Mucosa of descending colon (tissue), 3 donors: ENCODE measurements around the gene REELD1. TPM values are rescaled to one million over a fixed set of nuclear protein-coding genes. Genes with fewer than 3 reads are reported as not detected.

Source experiments
- ATAC-seq: fragments of 200-7000 bp; cut with Tn5 transposase; one replicate; pipeline ENCODE4 v1.9.1; 2020; ENCODE audit warnings: mild to moderate bottlenecking, moderate library complexity
- DNase-seq, 3 donors: peaks; one replicate each; pipeline ENCODE4 v3.0.0-alpha.2; 2020
- H3K36me3 ChIP-seq: fragments of 200-600 bp; one replicate; pipeline ENCODE4 v1.8.0; 2021; ENCODE audit warnings: low read depth, mild to moderate bottlenecking
- H3K4me1 ChIP-seq: fragments of 200-600 bp; one replicate; pipeline ENCODE4 v1.8.0; 2021; ENCODE audit warnings: low read depth, mild to moderate bottlenecking
- H3K4me3 ChIP-seq: fragments of 200-600 bp; one replicate; pipeline ENCODE4 v1.8.0; 2021; ENCODE audit warnings: mild to moderate bottlenecking
- H3K9me3 ChIP-seq: fragments of 200-600 bp; one replicate; pipeline ENCODE4 v1.8.0; 2021; ENCODE audit warnings: mild to moderate bottlenecking
- intact Hi-C, 2 donors: fragments of 100-400 bp; cut with DNase I in 1 of 2; cut with micrococcal nuclease in 1 of 2; formaldehyde crosslinking; loops; one replicate each; pipeline versions ENCODE4 v1.11.0 to v1.11.1; 2022; cut with DNase I, micrococcal nuclease
- long read RNA-seq, 2 donors: library from polyadenylated mRNA; unstranded; transcript quantifications; one replicate each; pipeline ENCODE4 v2.0.0, GENCODE V29; 2019 to 2021
- total RNA-seq, 3 donors: library from RNA; stranded (reverse); fragmentation: NEBNext Ultra II Directional in 2 of 3; extraction: Animal tissue kit (Norgen Biotek cat#: 25700) in 2 of 3; gene quantifications; one replicate each; pipeline versions ENCODE4 v1.2.1 to v1.2.4, GENCODE V29; 2021 to 2023
- TF ChIP-seq, protein P1 (sequence below): fragments of 200-600 bp; IDR thresholded peaks from one replicate; pipeline ENCODE4 v1.8.0; 2022; ENCODE audit warnings: antibody characterized with exemption, mild to moderate bottlenecking
- donor health status: DM: no; HTN: no; CAD: no; lungs with moderate emphysema.
- donor health status: DM: no; HTN: no; CAD: no.
- donor health status: DM: no; HTN: yes; CAD: no.

Gene REELD1
- total RNA-seq = under 1 TPM in 2 of 3 donors, not detected in 1; 0.29 to 0.31 TPM
- long read RNA-seq, donor 1 = 0 reads
- long read RNA-seq, donor 2 = 0 reads

DNA sequence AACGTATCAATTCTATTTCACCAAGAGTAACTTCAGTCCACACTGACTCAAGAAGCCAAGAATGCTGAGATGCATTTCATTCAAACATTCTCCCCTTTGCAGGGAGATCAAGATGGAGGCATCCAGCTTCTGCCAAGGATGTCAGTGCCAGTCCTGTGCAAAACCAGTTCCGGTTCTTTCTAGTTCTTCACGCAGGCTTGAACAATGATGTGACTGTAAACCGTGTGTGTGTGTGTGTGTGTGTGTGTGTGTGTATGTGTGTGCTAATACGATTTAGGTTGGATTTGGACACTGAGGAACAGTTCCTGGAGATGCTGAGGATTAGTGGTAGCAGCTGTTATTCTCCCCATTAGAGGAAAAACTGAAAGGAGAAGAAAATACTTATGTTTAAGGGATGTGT is at the start of gene REELD1:
Gene REELD1, plus strand, starts transcription at position 301 of the 400 bp plus-strand sequence. CDS start 2,415 bp downstream, outside the sequence.
- no peak within 1 kb of the TSS for H3K4me3 ChIP-seq
- TF ChIP-seq, protein P1, sequence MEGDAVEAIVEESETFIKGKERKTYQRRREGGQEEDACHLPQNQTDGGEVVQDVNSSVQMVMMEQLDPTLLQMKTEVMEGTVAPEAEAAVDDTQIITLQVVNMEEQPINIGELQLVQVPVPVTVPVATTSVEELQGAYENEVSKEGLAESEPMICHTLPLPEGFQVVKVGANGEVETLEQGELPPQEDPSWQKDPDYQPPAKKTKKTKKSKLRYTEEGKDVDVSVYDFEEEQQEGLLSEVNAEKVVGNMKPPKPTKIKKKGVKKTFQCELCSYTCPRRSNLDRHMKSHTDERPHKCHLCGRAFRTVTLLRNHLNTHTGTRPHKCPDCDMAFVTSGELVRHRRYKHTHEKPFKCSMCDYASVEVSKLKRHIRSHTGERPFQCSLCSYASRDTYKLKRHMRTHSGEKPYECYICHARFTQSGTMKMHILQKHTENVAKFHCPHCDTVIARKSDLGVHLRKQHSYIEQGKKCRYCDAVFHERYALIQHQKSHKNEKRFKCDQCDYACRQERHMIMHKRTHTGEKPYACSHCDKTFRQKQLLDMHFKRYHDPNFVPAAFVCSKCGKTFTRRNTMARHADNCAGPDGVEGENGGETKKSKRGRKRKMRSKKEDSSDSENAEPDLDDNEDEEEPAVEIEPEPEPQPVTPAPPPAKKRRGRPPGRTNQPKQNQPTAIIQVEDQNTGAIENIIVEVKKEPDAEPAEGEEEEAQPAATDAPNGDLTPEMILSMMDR = no peak
- no peaks in the 10 kb centered on the region for H3K4me1 ChIP-seq
- intact Hi-C loops = no loop called here
- H3K36me3 ChIP-seq = no peaks in the 10 kb centered on the region
- ATAC-seq = no peak
- DNase-seq = no peak
- no peaks in the 10 kb centered on the region for H3K9me3 ChIP-seq

- DNase-seq = no peak
- intact Hi-C loops = no loop called here
- ATAC-seq = no peak
- Histone ChIP-seq H3K4me1 (no peaks in the 10 kb centered on the region), H3K36me3 (no peaks in the 10 kb centered on the region), H3K9me3 (peaks cover 10% of the 10 kb centered on the region), H3K4me3 (no peak overlapping the region)
- TF ChIP-seq, protein P1 = no peak
Observed at GRCh38 chr4:146165221-146165620, 49.1 kb upstream of the REELD1 start.

- H3K4me1 ChIP-seq = no peaks in the 10 kb centered on the region
- H3K36me3 ChIP-seq = no peaks in the 10 kb centered on the region
- DNase-seq (no peak), ATAC-seq (no peak)
- TF ChIP-seq, protein P1 = no peak
- intact Hi-C loops = no loop called here
- peaks cover 10% of the 10 kb centered on the region for H3K9me3 ChIP-seq
- no peak overlapping the region for H3K4me3 ChIP-seq
Observed at GRCh38 chr4:146165840-146166239, 48.5 kb upstream of the REELD1 start.

DNA sequence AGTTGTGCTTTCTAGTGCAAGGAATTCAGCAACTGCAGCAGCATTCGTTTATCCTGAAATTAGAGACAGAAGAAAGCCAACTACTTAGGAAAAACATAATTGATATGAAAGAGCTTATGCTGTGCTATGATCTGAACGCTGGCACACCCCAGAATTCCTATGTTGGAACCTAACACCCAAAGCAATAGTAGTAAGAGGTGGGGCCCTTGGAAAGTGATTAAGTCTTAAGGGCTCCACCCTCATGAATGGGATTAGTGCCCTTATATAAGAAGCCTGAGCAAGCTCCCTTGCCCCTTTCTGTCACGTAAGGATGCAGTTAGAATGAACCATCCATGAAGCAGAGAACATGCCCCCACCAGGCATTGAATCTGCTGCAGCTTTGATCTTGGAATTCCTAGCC is 44.2 kb upstream of the REELD1 start:
- TF ChIP-seq, protein P1 = no peak
- DNase-seq = no peak
- no peaks in the 10 kb centered on the region for H3K36me3 ChIP-seq
- H3K4me3 ChIP-seq = no peak overlapping the region
- no peaks in the 10 kb centered on the region for H3K4me1 ChIP-seq
- intact Hi-C loops = no loop called here
- no peaks in the 10 kb centered on the region for H3K9me3 ChIP-seq
- no peak for ATAC-seq

GRCh38 chr4:146175541-146176453 is 38.5 kb upstream of the REELD1 start, which contains the start of gene LSM6:
Gene LSM6, plus strand, starts transcription at chr4:146175718. Its CDS starts 7,204 bp downstream, at chr4:146182922.
- DNase-seq (peak; percentile 89 to 93 (median 91)), ATAC-seq (peak; percentile 99)
- peaks cover 9% of the 10 kb centered on the region for H3K4me1 ChIP-seq
- intact Hi-C loops = no loop called here
- peak within 1 kb of the TSS; percentile 80 for H3K4me3 ChIP-seq
- H3K36me3 ChIP-seq = no peaks in the 10 kb centered on the region
- TF ChIP-seq, protein P1 = no peak
- no peaks in the 10 kb centered on the region for H3K9me3 ChIP-seq
